NCI-H446 (cell line): ENCODE results near the gene CPAMD8.
"Not testable (repeated sequence)": the region's sequence is repeated elsewhere in the genome, so short reads cannot be mapped to it uniquely, and the experiment has no call there.

Source experiments
- DNase-seq, 2 experiments: peaks; one replicate each; lab custom pipeline; 2025; lab: John Stamatoyannopoulos, UW

CPAMD8 gene

GRCh38 chr19:17037966-17038500 lies 11.4 kb upstream of the CPAMD8 start:
- peak in 1 of 2 experiments; percentile 60 for DNase-seq

- no peak for DNase-seq
These were observed 10.6 kb upstream of the CPAMD8 start for GRCh38 chr19:17037184-17037583.

DNA sequence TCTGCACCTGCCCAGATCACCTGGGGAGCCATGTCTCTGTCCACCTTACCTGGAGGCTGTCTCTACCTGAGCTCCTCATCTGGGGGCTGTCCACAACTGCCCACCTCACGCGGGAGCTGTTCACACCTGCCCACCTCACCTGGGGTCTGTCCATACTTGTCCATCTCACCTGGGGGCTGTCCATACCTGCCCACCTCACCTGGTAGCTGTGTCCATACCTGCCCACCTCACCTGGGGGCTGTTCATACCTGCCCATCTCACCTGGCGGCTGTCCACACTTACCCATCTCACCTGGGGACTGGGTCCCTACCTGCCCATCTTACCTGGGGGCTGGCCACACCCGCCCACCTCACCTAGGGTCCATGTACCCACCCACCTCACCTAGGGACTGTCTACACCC lies 10.0 kb upstream of the CPAMD8 start:
- no peak for DNase-seq

GRCh38 chr19:17035842-17036424 lies 9.3 kb upstream of the CPAMD8 start:
- DNase-seq = no peak

DNA sequence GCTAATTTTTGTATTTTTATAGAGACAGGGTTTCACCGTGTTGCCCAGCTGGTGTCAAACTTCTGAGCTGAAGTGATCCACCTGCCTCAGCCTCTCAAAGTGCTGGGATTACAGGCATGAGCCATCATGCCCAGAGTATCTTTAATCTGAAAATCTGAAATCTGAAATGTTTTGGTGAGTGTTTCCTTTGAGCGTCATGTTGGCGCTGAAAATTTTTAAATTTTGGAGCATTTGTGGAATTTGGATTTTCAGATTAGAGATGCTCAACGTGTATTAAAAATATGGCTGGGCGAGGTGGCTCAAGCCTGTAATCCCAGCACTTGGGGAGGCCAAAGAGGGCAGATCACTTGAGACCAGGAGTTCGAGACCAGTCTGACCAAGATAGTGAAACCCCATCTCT lies 5.1 kb upstream of the CPAMD8 start:
- DNase-seq = no peak

DNA sequence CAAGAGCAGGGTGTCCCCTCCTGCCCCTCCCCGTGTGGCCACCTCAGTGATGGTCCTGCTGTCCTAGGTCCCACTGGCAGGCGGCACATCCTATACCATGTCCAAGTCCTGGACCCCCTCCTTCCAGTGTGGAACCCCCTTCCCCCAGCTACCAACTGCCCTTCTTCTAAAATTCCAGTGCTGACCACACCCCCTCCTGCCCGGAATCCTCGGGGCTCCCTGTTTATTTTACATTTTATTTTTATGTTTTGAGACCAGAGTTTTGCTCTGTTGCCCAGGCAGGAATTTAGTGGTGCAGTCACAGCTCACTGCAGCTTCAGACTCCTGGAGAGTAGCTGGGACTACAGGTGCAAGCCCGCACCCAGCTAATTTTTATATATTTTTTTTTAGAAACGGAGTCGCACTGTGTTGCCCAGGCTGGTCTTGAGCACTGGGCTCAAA lies 945 bp upstream of the CPAMD8 start:
- no peak for DNase-seq

DNA sequence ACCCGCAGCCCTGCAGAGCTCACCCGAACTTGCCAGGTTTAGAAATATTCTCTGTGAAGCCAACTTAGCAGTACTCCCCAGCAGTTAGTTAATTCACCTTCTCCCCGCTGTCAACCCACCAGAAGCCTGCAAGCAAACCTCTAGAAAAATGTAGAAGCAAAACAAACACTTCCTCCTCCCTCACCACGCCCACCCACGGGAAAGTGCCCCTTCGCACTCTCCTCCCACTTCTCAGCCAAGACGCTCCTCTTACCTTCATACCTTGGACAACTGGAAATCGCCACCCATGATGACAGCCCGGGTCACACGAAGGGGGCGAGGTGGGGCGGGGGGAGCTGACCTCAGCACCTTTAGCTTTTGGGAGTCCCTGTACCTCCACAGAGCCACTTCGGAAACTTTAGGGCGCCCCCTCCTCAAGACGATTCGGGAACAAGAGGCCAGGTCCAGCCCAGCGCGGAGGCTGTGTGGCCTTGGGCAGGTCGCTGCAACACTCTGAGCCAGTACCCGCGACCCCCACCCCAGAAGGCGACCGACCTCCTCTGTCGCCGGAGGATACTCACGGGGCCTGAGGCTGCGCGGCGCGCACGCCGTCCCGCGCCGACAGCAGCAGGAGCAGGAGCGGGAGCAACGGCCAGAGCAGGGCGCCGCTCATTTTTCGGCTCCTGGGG lies 485 bp downstream of the CPAMD8 start:
- DNase-seq = no peak

DNA sequence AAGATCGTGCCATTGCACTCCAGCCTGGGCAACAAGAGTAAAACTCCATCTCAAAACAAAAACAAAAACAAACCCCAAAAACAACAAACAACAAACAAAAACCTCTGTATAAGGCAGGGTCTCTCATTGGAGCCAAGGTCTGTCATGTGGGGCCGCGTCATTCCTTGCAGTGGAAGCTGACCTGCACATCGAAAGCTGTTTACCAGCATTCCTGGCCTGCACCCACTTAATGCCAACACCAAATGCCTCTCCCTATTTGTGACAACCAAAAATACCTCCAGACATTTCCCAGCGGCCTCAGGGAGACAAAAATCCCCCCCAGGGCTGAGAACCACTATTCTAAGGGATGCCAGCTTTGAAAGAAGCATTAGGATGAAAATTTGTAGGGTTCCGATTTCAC lies 1.2 kb downstream of the CPAMD8 start:
- no peak for DNase-seq

- not testable (repeated sequence) for DNase-seq
These were observed 1.7 kb downstream of the CPAMD8 start for GRCh38 chr19:17024941-17025340.

- DNase-seq = no peak
These were observed 2.8 kb downstream of the CPAMD8 start for GRCh38 chr19:17023805-17024204.

DNA sequence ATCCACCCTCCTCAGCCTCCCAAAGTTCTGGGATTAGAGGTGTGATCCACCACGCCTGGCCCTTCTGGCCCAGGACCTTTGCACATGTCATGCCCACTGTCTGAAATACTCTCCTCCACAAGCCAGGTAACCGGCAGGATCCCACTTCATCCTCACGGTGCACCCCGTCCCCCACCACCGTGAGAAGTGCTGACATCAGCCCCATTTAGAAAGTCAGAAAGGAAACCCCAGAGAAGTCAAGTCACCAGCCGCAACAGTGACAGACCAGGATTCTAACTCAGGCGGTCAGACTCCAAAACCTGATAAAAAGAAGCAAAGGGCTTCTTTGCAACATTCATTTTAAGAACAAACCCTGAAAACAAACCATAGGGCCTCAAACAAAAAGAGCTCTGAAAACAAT lies 3.9 kb downstream of the CPAMD8 start:
- DNase-seq = no peak

GRCh38 chr19:17021793-17022590 lies 4.6 kb downstream of the CPAMD8 start:
- no peak for DNase-seq

DNA sequence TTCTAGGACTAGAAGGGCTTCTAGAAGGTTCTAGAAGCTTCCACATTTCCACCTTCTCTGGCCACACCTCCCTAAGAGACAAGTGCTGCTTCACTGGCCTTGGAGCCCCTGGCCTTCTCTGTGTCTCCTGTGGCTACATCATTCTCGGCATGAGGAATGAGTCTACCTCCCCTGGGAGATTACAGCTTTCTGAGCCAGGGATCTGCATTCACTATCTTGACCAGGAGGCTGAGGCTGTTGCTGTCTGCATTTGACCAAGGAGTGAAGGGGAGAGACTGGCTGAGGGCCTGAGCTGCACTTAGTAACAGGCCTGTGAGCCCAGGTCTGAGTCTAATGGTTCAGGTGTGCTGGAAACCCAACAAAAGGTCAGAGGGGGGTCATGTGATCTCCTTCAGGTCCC lies 5.3 kb downstream of the CPAMD8 start:
- DNase-seq = no peak

GRCh38 chr19:17020823-17021222 lies 5.8 kb downstream of the CPAMD8 start:
- peak in 1 of 2 experiments; percentile 19 for DNase-seq

- DNase-seq = no peak
These were observed 6.2 kb downstream of the CPAMD8 start for GRCh38 chr19:17020385-17020784.

DNA sequence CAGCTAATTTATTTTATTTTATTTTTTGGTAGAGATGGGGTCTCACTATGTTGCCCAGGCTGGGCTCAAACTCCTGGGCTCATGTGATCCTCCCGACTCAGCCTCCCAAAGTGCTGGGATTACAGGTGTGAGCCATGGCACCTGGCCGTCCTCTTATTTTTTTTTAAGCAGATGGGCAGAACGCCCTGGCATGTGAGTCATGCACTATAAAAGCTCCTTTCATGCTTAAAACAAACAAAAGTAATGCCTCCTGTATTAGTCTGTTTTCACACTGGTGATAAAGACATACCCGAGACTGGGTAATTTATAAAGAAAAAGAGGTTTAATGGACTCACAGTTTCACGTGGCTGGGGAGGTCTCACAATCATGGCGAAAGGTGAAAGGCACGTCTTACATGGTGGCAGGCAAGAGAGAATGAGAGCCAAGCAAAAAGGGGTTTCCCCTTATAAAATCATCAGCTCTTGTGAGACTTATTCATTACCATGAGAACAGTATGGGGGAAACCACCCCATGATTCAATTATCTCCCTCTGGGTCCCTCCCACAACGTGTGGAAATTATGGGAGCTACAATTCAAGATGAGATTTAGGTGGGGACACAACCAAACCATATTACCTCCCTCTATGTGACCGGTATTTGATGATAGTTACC lies 12.3 kb downstream of the CPAMD8 start:
- DNase-seq = not testable (repeated sequence)

GRCh38 chr19:17011485-17011884 lies 15.1 kb downstream of the CPAMD8 start:
- DNase-seq = no peak

- no peak for DNase-seq
These were observed 20.0 kb downstream of the CPAMD8 start for GRCh38 chr19:17006579-17006978.

GRCh38 chr19:17005000-17005399 lies 21.6 kb downstream of the CPAMD8 start:
- no peak for DNase-seq

- DNase-seq = no peak
These were observed 22.2 kb downstream of the CPAMD8 start for GRCh38 chr19:17004386-17004785.

GRCh38 chr19:17002455-17002854 lies 24.2 kb downstream of the CPAMD8 start:
- DNase-seq = no peak

GRCh38 chr19:17001603-17002183 lies 24.9 kb downstream of the CPAMD8 start:
- no peak for DNase-seq
